OCI-LY1 (cell line): ENCODE measurements around the gene EXOC6B.
"Not testable (repeated sequence)": the region's sequence is repeated elsewhere in the genome, so short reads cannot be mapped to it uniquely, and the experiment has no call there.

Source experiments
- H2AFZ ChIP-seq: fragments of 200-600 bp; sonication (generic), shearing (Covaris generic); 2 replicates; pipeline ENCODE4 v1.6.0; 2014; ENCODE audit warnings: antibody characterized with exemption, mild to moderate bottlenecking, low read length
- H3F3A ChIP-seq: fragments of 200-600 bp; sonication (generic), shearing (Covaris generic); 2 replicates; pipeline ENCODE4 v1.6.0; 2014; ENCODE audit warnings: mild to moderate bottlenecking, antibody characterized with exemption, low read length, moderate library complexity; ENCODE audit not compliant: insufficient read depth
- H3K27ac ChIP-seq: fragments of 200-600 bp; sonication (generic); 2 replicates; pipeline ENCODE4 v1.5.1; 2014; ENCODE audit warnings: low read length, mixed run types, mild to moderate bottlenecking, low read depth; ENCODE audit not compliant: poor library complexity, severe bottlenecking
- H3K27me3 ChIP-seq: fragments of 200-600 bp; sonication (generic); 2 replicates; pipeline ENCODE4 v1.6.0; 2014; ENCODE audit warnings: antibody characterized with exemption, mild to moderate bottlenecking, low read length, moderate library complexity; ENCODE audit not compliant: insufficient read depth
- H3K36me3 ChIP-seq: fragments of 200-600 bp; sonication (generic); 2 replicates; pipeline ENCODE4 v1.6.1; 2014; ENCODE audit warnings: mild to moderate bottlenecking, antibody characterized with exemption, low read length, moderate library complexity, mixed read lengths; ENCODE audit not compliant: insufficient read depth
- H3K4me1 ChIP-seq: fragments of 200-600 bp; sonication (generic); 2 replicates; pipeline ENCODE4 v1.5.1; 2014; ENCODE audit warnings: mild to moderate bottlenecking, low read length, moderate library complexity; ENCODE audit not compliant: insufficient read depth, severe bottlenecking
- H3K4me2 ChIP-seq: fragments of 200-600 bp; sonication (generic), shearing (Covaris generic); 2 replicates; pipeline ENCODE4 v1.6.1; 2014; ENCODE audit warnings: low read length
- H3K4me3 ChIP-seq: fragments of 200-600 bp; sonication (generic); 2 replicates; pipeline ENCODE4 v1.5.1; 2014; ENCODE audit warnings: low read length, low read depth, mild to moderate bottlenecking, mixed read lengths; ENCODE audit not compliant: poor library complexity, severe bottlenecking
- H3K79me2 ChIP-seq: fragments of 200-600 bp; shearing (Covaris generic); 2 replicates; pipeline ENCODE4 v1.6.1; 2016; ENCODE audit warnings: mixed run types, low read length, mixed read lengths; ENCODE audit not compliant: insufficient read depth
- H3K9ac ChIP-seq: fragments of 200-600 bp; sonication (generic), shearing (Covaris generic); 2 replicates; pipeline ENCODE4 v1.6.1; 2014; ENCODE audit warnings: mild to moderate bottlenecking, low read length, mixed read lengths
- H3K9me2 ChIP-seq: fragments of 200-600 bp; sonication (generic), shearing (Covaris generic); 2 replicates; pipeline ENCODE4 v1.6.1; 2014; ENCODE audit warnings: low read depth, mild to moderate bottlenecking, low read length, mixed read lengths
- H3K9me3 ChIP-seq: fragments of 200-600 bp; shearing (Covaris generic); 2 replicates; pipeline ENCODE4 v1.6.1; 2014; ENCODE audit warnings: low read length, mixed read lengths
- H4K20me1 ChIP-seq: fragments of 200-600 bp; sonication (generic), shearing (Covaris generic); 2 replicates; pipeline ENCODE4 v1.6.0; 2016; ENCODE audit warnings: mild to moderate bottlenecking, low read length; ENCODE audit not compliant: insufficient read depth
- CTCF ChIP-seq: fragments of 200-600 bp; sonication (generic), shearing (Covaris generic); IDR thresholded peaks from 2 replicates; pipeline ENCODE4 v1.5.1; 2017; ENCODE audit warnings: mild to moderate bottlenecking, antibody characterized with exemption, low read length, moderate library complexity, mixed read lengths
- EZH2 ChIP-seq: fragments of 200-600 bp; sonication (generic), shearing (Covaris generic); IDR thresholded peaks from 2 replicates; pipeline ENCODE4 v1.8.0; 2017; ENCODE audit warnings: borderline replicate concordance, mixed run types, mild to moderate bottlenecking, antibody characterized with exemption, low read length, moderate library complexity, mixed read lengths

EXOC6B gene

GRCh38 chr2:72543497-72544216 is 282.2 kb downstream of the EXOC6B start:
- H3K9ac ChIP-seq, result no peak overlapping the region
- no peaks in the 10 kb centered on the region for H3K79me2 ChIP-seq
- TF ChIP-seq EZH2 (no peak), CTCF (no peak)
- H3K36me3 ChIP-seq, result no peaks in the 10 kb centered on the region
- H3K27ac ChIP-seq, result no peak overlapping the region
- no peak overlapping the region for H3K4me3 ChIP-seq
- no peaks in the 10 kb centered on the region for H3K27me3 ChIP-seq
- no peak overlapping the region for H2AFZ ChIP-seq
- H3K4me2 ChIP-seq, result no peak overlapping the region
- no peaks in the 10 kb centered on the region for H3K4me1 ChIP-seq
- H3F3A ChIP-seq, result no peaks in the 10 kb centered on the region
- H3K9me3 ChIP-seq, result no peaks in the 10 kb centered on the region
- H3K9me2 ChIP-seq, result no peaks in the 10 kb centered on the region
- no peaks in the 10 kb centered on the region for H4K20me1 ChIP-seq

GRCh38 chr2:72539071-72539552 is 286.7 kb downstream of the EXOC6B start:
- Histone ChIP-seq H3K9me2 (no peaks in the 10 kb centered on the region), H3F3A (no peaks in the 10 kb centered on the region), H3K79me2 (no peaks in the 10 kb centered on the region), H4K20me1 (no peaks in the 10 kb centered on the region), H3K27ac (no peak overlapping the region), H3K9me3 (no peaks in the 10 kb centered on the region), H3K4me3 (no peak overlapping the region), H3K27me3 (no peaks in the 10 kb centered on the region), H3K36me3 (no peaks in the 10 kb centered on the region), H3K9ac (no peak overlapping the region), H2AFZ (no peak overlapping the region), H3K4me2 (no peak overlapping the region), H3K4me1 (no peaks in the 10 kb centered on the region)
- no peak for TF ChIP-seq EZH2
- TF ChIP-seq CTCF, result no peak

DNA sequence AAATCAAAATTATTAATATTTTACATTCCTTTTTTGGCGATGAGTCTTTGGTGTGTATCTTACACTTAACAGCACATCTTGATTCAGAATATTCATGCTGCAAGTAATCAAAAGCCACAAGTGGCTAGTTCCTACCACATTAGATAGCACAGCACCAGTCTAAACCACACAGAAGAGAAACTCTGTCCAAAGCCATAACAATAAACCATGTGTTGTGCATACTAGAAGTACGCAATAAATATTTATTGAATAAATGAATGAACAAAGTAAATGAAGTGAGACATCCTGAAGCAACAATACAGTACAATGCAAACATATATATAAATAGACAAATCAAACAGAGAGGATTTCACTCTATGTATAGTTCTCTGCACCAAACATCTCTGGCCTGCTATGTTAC is 287.3 kb downstream of the EXOC6B start:
- Histone ChIP-seq H3K4me1 (no peaks in the 10 kb centered on the region), H3K9ac (no peak overlapping the region), H3K4me2 (no peak overlapping the region), H3K4me3 (no peak overlapping the region), H3K27me3 (no peaks in the 10 kb centered on the region), H3K36me3 (no peaks in the 10 kb centered on the region), H3K9me2 (no peaks in the 10 kb centered on the region), H3F3A (no peaks in the 10 kb centered on the region), H2AFZ (no peak overlapping the region), H3K79me2 (no peaks in the 10 kb centered on the region), H3K9me3 (no peaks in the 10 kb centered on the region), H3K27ac (no peak overlapping the region), H4K20me1 (no peaks in the 10 kb centered on the region)
- no peak for TF ChIP-seq EZH2
- no peak for TF ChIP-seq CTCF

- H3K27ac ChIP-seq, H2AFZ ChIP-seq, H3K4me1 ChIP-seq, H3K36me3 ChIP-seq, H3K79me2 ChIP-seq, H3K4me3 ChIP-seq, H3K9me2 ChIP-seq, H3K4me2 ChIP-seq, H3K9ac ChIP-seq, H4K20me1 ChIP-seq, H3K27me3 ChIP-seq, H3K9me3 ChIP-seq, H3F3A ChIP-seq: not testable (repeated sequence)
These were observed 290.2 kb downstream of the EXOC6B start for GRCh38 chr2:72535586-72535985.
